Breast epithelium (tissue), 3 donors: ENCODE results near the gene SHC3.

ENCODE experiments used
- CTCF ChIP-seq, 3 donors: fragments of 450-650 bp; IDR thresholded peaks; one replicate each; pipeline ENCODE4 v1.5.1; 2016 to 2017; ENCODE audit warnings: antibody characterized with exemption in 3 of 3, mild to moderate bottlenecking in 3 of 3, moderate library complexity in 3 of 3
- POLR2A ChIP-seq: fragments of 450-650 bp; IDR thresholded peaks from one replicate; pipeline ENCODE4 v1.6.1; 2016; ENCODE audit warnings: antibody characterized with exemption, mild to moderate bottlenecking, moderate library complexity

- no peak for TF ChIP-seq CTCF (IDR thresholded peaks at IDR 0.05)
- no peak for TF ChIP-seq POLR2A
Observed at GRCh38 chr9:89204801-89205200, 26.2 kb upstream of the SHC3 start.
